Stimulated activated CD4-positive, alpha-beta T cell treated with anti-CD3 and anti-CD28 coated beads, Interleukin-1b, Interleukin-23, amount 100 ng/mL, for 1 hour (primary cell): ENCODE measurements around the gene MARCHF2.

Experiments
- DNase-seq, 2 donors: peaks; one replicate each; pipeline ENCODE4 v3.0.0-alpha.2; 2020; ENCODE audit warnings: low read depth in 2 of 2

Gene MARCHF2

GRCh38 chr19:8453616-8454015 is 40.5 kb downstream of the MARCHF2 start:
- DNase-seq, result no peak

- DNase-seq, result no peak
Observed at GRCh38 chr19:8454218-8454617, 41.1 kb downstream of the MARCHF2 start.

- DNase-seq, result no peak
Observed at GRCh38 chr19:8455018-8455417, 41.9 kb downstream of the MARCHF2 start.

- no peak for DNase-seq
Observed at GRCh38 chr19:8456064-8456463, 43.0 kb downstream of the MARCHF2 start.

GRCh38 chr19:8457209-8457608 is 44.1 kb downstream of the MARCHF2 start:
- no peak for DNase-seq

GRCh38 chr19:8457827-8458226 is 44.7 kb downstream of the MARCHF2 start:
- no peak for DNase-seq

- DNase-seq, result no peak
Observed at GRCh38 chr19:8458380-8458779, 45.3 kb downstream of the MARCHF2 start.

GRCh38 chr19:8459095-8459494 is 46.0 kb downstream of the MARCHF2 start:
- DNase-seq, result no peak

- no peak for DNase-seq
Observed at GRCh38 chr19:8459520-8460270, 46.6 kb downstream of the MARCHF2 start.

- no peak for DNase-seq
Observed at GRCh38 chr19:8460516-8461298, 47.6 kb downstream of the MARCHF2 start.

- DNase-seq, result no peak
Observed at GRCh38 chr19:8461376-8461775, 48.3 kb downstream of the MARCHF2 start.

GRCh38 chr19:8461891-8462290 is 48.8 kb downstream of the MARCHF2 start:
- DNase-seq, result no peak

- no peak for DNase-seq
Observed at GRCh38 chr19:8462571-8462970, 49.5 kb downstream of the MARCHF2 start.

GRCh38 chr19:8463365-8463764 is 50.3 kb downstream of the MARCHF2 start:
- no peak for DNase-seq

GRCh38 chr19:8466018-8466417 is 52.9 kb downstream of the MARCHF2 start:
- DNase-seq, result no peak

- no peak for DNase-seq
Observed at GRCh38 chr19:8468124-8468523, 55.0 kb downstream of the MARCHF2 start.

GRCh38 chr19:8468761-8469373 is 55.8 kb downstream of the MARCHF2 start:
- no peak for DNase-seq

- DNase-seq, result no peak
Observed at GRCh38 chr19:8469613-8470368, 56.7 kb downstream of the MARCHF2 start.

- DNase-seq, result no peak
Observed at GRCh38 chr19:8473648-8474476, 60.8 kb downstream of the MARCHF2 start.

- no peak for DNase-seq
Observed at GRCh38 chr19:8475005-8475404, 61.9 kb downstream of the MARCHF2 start.

- DNase-seq, result no peak
Observed at GRCh38 chr19:8476524-8476923, 63.4 kb downstream of the MARCHF2 start.
